Measurements from ENCODE around the gene FBRS. TPM values are rescaled to one million over a fixed set of nuclear protein-coding genes. Genes with fewer than 3 reads are reported as not detected.

Gene FBRS
- total RNA-seq: 21.3 and 29.2 TPM in 2 replicates

GRCh38 chr16:30657866-30658730 lies at the start of gene FBRS:
Gene FBRS (plus strand): TSS chr16:30658431. CDS start chr16:30659519, 1,088 bp downstream.

GRCh38 chr16:30609926-30610839 lies 48.0 kb upstream of the FBRS start, which contains the start of gene ZNF689:
Gene ZNF689 (minus strand): TSS chr16:30610389. CDS start chr16:30610041, 348 bp downstream.

GRCh38 chr16:30650369-30651123 lies 7.7 kb upstream of the FBRS start, which contains the start of gene PRR14:
Gene PRR14 (plus strand): TSS chr16:30650960. CDS start chr16:30651646, 686 bp downstream.

GRCh38 chr16:30698816-30699614 lies 40.8 kb downstream of the FBRS start, which contains the start of gene SRCAP:
Gene SRCAP (plus strand): TSS chr16:30699171. CDS start chr16:30700825, 1,654 bp downstream.

Other genes starting within 250 kb of the FBRS start
- 48.1 and 55.7 TPM in 2 replicates for gene DCTPP1, start 228.4 kb upstream of the FBRS start, total RNA-seq
- 18.9 and 19.5 TPM in 2 replicates for gene SEPHS2, start 212.6 kb upstream of the FBRS start, total RNA-seq
- gene ITGAL, start 185.7 kb upstream of the FBRS start, total RNA-seq: not detected in 2 replicates
- 27.6 and 31.6 TPM in 2 replicates for gene ZNF768, start 131.9 kb upstream of the FBRS start, total RNA-seq
- gene ZNF747, start 123.6 kb upstream of the FBRS start, total RNA-seq: 5.5 and 7.0 TPM in 2 replicates
- 6.3 and 8.2 TPM in 2 replicates for gene ZNF764, start 100.1 kb upstream of the FBRS start, total RNA-seq
- 8.7 and 11.8 TPM in 2 replicates for gene ZNF688, start 86.7 kb upstream of the FBRS start, total RNA-seq
- gene ZNF785, start 72.7 kb upstream of the FBRS start, total RNA-seq: 3.2 and 4.3 TPM in 2 replicates
- 3.4 and 5.5 TPM in 2 replicates for gene ZNF689, start 48.0 kb upstream of the FBRS start, total RNA-seq
- gene PRR14, start 7.5 kb upstream of the FBRS start, total RNA-seq: 14.7 and 27.7 TPM in 2 replicates
- gene SRCAP, start 40.7 kb downstream of the FBRS start, total RNA-seq: 7.4 and 12.9 TPM in 2 replicates
- 17.9 and 19.8 TPM in 2 replicates for gene PHKG2, start 90.0 kb downstream of the FBRS start, total RNA-seq
- gene CFAP119, start 103.6 kb downstream of the FBRS start, total RNA-seq: 1.7 and 3.0 TPM in 2 replicates
- gene RNF40, start 103.9 kb downstream of the FBRS start, total RNA-seq: 66.8 and 76.7 TPM in 2 replicates
- gene ZNF629, start 128.8 kb downstream of the FBRS start, total RNA-seq: 9.9 and 14.6 TPM in 2 replicates
- gene BCL7C, start 235.6 kb downstream of the FBRS start, total RNA-seq: 49.9 and 56.1 TPM in 2 replicates
- 1.6 and 2.5 TPM in 2 replicates for gene CTF1, start 238.2 kb downstream of the FBRS start, total RNA-seq